Upper lobe of right lung (tissue), 1 donor: ENCODE data around the gene C22orf42. TPM values are rescaled to one million over a fixed set of nuclear protein-coding genes. Genes with fewer than 3 reads are reported as not detected.
"Not testable (repeated sequence)": the region's sequence is repeated elsewhere in the genome, so short reads cannot be mapped to it uniquely, and the experiment has no call there.

ENCODE experiments used
- ATAC-seq: fragments of 200-7000 bp; cut with Tn5 transposase; one replicate; pipeline ENCODE4 v1.9.1; 2020; ENCODE audit warnings: mild to moderate bottlenecking, moderate library complexity
- DNase-seq: peaks from one replicate; pipeline ENCODE4 v3.0.0-alpha.2; 2020
- H3K27ac ChIP-seq: fragments of 200-600 bp; one replicate; pipeline ENCODE4 v1.8.0; 2022
- H3K27me3 ChIP-seq: fragments of 200-600 bp; one replicate; pipeline ENCODE4 v1.8.0; 2022; ENCODE audit warnings: mild to moderate bottlenecking
- H3K36me3 ChIP-seq: fragments of 200-600 bp; one replicate; pipeline ENCODE4 v1.8.0; 2022
- H3K4me1 ChIP-seq: fragments of 200-600 bp; one replicate; pipeline ENCODE4 v1.8.0; 2022
- H3K4me3 ChIP-seq: fragments of 200-600 bp; one replicate; pipeline ENCODE4 v1.8.0; 2022; ENCODE audit warnings: mild to moderate bottlenecking
- H3K9me3 ChIP-seq: fragments of 200-600 bp; one replicate; pipeline ENCODE4 v1.8.0; 2022
- intact Hi-C: fragments of 100-400 bp; cut with DNase I; formaldehyde crosslinking; loops from one replicate; pipeline ENCODE4 v1.11.0; 2022
- total RNA-seq: library from RNA; stranded (reverse); fragmentation: NEBNext Ultra II Directional; extraction: Animal tissue kit (Norgen Biotek cat#: 25700); gene quantifications from one replicate; pipeline ENCODE4 v1.2.1, GENCODE V29; 2021
- TF ChIP-seq, protein P1 (sequence below): fragments of 200-600 bp; IDR thresholded peaks from one replicate; pipeline ENCODE4 v1.8.0; 2022; ENCODE audit warnings: antibody characterized with exemption
- donor health status: DM: no; HTN: yes; CAD: no; lungs with severe emphysema.

The C22orf42 gene
- total RNA-seq, 1 donor from 2014 or later, result not detected

- no peak overlapping the region for H3K4me3 ChIP-seq
Observed at GRCh38 chr22:32144496-32145274, 14.4 kb downstream of the C22orf42 start.

DNA sequence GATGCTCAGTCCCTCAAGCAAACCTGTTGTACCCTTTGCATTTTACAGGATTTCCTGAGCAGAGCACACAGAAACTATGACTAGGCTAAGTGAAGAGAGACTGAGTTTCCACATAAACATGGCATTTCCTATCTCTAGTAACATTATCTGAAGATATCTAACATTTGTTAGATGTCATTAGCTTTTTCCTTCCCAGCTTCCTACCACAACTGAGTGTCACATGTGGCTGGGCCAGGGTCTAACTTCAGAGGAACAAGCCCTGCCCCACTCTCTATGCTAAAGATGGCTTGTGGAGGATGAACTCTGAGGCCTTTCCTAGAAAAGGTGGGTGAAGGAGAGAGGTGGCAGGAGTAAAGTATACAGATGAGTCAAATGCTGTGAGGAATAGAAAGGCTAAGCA lies 16.5 kb downstream of the C22orf42 start:
- intact Hi-C loops, result no loop called here

More at GRCh38 chr22:32144496-32145274, 14.4 kb downstream of the C22orf42 start:
- H3K9me3 ChIP-seq, result no peaks in the 10 kb centered on the region
- H3K27ac ChIP-seq, result no peak overlapping the region
- H3K36me3 ChIP-seq, result no peaks in the 10 kb centered on the region
- no peaks in the 10 kb centered on the region for H3K27me3 ChIP-seq
- ATAC-seq (peak; percentile 78), DNase-seq (no peak)
- TF ChIP-seq, protein P1, sequence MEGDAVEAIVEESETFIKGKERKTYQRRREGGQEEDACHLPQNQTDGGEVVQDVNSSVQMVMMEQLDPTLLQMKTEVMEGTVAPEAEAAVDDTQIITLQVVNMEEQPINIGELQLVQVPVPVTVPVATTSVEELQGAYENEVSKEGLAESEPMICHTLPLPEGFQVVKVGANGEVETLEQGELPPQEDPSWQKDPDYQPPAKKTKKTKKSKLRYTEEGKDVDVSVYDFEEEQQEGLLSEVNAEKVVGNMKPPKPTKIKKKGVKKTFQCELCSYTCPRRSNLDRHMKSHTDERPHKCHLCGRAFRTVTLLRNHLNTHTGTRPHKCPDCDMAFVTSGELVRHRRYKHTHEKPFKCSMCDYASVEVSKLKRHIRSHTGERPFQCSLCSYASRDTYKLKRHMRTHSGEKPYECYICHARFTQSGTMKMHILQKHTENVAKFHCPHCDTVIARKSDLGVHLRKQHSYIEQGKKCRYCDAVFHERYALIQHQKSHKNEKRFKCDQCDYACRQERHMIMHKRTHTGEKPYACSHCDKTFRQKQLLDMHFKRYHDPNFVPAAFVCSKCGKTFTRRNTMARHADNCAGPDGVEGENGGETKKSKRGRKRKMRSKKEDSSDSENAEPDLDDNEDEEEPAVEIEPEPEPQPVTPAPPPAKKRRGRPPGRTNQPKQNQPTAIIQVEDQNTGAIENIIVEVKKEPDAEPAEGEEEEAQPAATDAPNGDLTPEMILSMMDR, result no peak
- intact Hi-C loops, result no loop called here
- H3K4me1 ChIP-seq, result no peaks in the 10 kb centered on the region

DNA sequence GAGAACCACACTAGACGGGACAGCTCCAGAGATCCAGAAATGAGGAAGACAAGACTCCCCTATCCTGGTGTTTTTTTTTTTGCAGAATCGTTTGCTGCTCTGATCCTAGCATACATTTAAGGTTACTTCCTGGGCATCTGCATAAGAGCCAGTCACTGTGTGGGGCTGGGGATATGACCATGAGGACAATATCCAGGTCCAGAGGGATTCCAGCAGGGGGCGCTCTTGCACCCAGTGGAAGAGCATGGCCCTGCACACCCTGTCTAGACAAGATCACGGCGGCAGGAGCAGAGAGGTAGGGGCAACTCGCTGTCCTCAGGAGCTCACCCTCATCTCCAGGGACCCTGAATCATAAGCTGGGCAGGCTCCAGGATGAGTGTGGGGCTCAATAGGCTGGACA lies 18.4 kb downstream of the C22orf42 start:
- ATAC-seq, result peak; percentile 83
- intact Hi-C loops, result not testable (repeated sequence)

More for the DNA sequence above, 16.5 kb downstream of the C22orf42 start:
- no peak overlapping the region for H3K4me3 ChIP-seq
- TF ChIP-seq, protein P1, result no peak
- DNase-seq (no peak), ATAC-seq (no peak)
- H3K27me3 ChIP-seq, result no peaks in the 10 kb centered on the region
- no peaks in the 10 kb centered on the region for H3K4me1 ChIP-seq
- no peak overlapping the region for H3K27ac ChIP-seq
- H3K9me3 ChIP-seq, result no peaks in the 10 kb centered on the region
- no peaks in the 10 kb centered on the region for H3K36me3 ChIP-seq

GRCh38 chr22:32138576-32138975 lies 20.5 kb downstream of the C22orf42 start:
- H3K36me3 ChIP-seq, ATAC-seq, H3K9me3 ChIP-seq, H3K27me3 ChIP-seq, DNase-seq, H3K4me1 ChIP-seq, intact Hi-C loops: not testable (repeated sequence)
- Histone ChIP-seq H3K27ac (peak overlapping the region; percentile 63), H3K4me3 (peak overlapping the region; percentile 53)

More for the DNA sequence above, 18.4 kb downstream of the C22orf42 start:
- H3K9me3 ChIP-seq, H3K27me3 ChIP-seq, H3K4me3 ChIP-seq, DNase-seq, H3K36me3 ChIP-seq, H3K4me1 ChIP-seq, H3K27ac ChIP-seq: not testable (repeated sequence)
- TF ChIP-seq, protein P1, result peak; percentile 37

GRCh38 chr22:32137731-32138324 lies 21.3 kb downstream of the C22orf42 start:
- H3K36me3 ChIP-seq, intact Hi-C loops, DNase-seq, H3K27me3 ChIP-seq, H3K4me1 ChIP-seq, H3K9me3 ChIP-seq: not testable (repeated sequence)
- Histone ChIP-seq H3K4me3 (peak overlapping the region; percentile 53), H3K27ac (peak overlapping the region; percentile 63)
- ATAC-seq, result peak; percentile 67

DNA sequence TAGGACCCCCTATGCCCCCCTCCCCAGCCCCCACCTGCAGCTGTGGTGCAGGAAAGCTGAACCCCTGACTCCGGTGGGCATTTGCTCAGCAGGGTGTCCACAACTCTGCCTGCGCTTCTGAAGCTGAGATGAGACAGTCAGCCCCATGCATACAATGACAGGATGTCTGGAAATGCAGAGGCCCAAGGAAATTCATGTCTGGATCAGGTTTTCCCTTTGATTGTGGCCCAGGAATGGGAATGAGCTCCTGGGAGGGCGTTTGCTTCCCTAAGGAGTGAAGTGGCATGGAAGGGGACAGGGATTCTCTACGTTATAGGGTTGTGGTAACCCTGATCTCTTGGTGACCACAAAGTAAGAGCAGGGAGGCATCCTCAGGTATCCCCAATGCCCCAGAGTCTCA lies 22.2 kb downstream of the C22orf42 start:
- H3K9me3 ChIP-seq, H3K36me3 ChIP-seq, H3K4me3 ChIP-seq, intact Hi-C loops, H3K27me3 ChIP-seq, ATAC-seq, H3K4me1 ChIP-seq, DNase-seq, H3K27ac ChIP-seq: not testable (repeated sequence)

- H3K27me3 ChIP-seq, H3K4me1 ChIP-seq, H3K9me3 ChIP-seq, H3K36me3 ChIP-seq, ATAC-seq, intact Hi-C loops, H3K4me3 ChIP-seq, DNase-seq, H3K27ac ChIP-seq: not testable (repeated sequence)
Observed at GRCh38 chr22:32135958-32136357, 23.1 kb downstream of the C22orf42 start.

- intact Hi-C loops, H3K27ac ChIP-seq, H3K36me3 ChIP-seq, ATAC-seq, H3K27me3 ChIP-seq, H3K4me1 ChIP-seq, H3K9me3 ChIP-seq, DNase-seq, H3K4me3 ChIP-seq: not testable (repeated sequence)
Observed at GRCh38 chr22:32134796-32135195, 24.3 kb downstream of the C22orf42 start.
